ENCODE measurements around the gene NFATC2. TPM values are rescaled to one million over a fixed set of nuclear protein-coding genes. Genes with fewer than 3 reads are reported as not detected.
A peak's percentile ranks its signal among the peaks of the same experiment; 100 is the strongest.

NFATC2 gene
- total RNA-seq, 1 experiment from 2014 or later: 5.0 TPM

- Histone ChIP-seq H3K36me3 (ENCODE audit: control insufficient read depth in 1 of 2, insufficient read depth in 2 of 2, low read length in 2 of 2) (no peaks in the 10 kb centered on the region), H3K4me3 (replicated peaks in 1 of 2; ENCODE audit: low read depth in 1 of 2, low read length in 2 of 2) (peak overlapping the region in 1 of 2 experiments; percentile 16; a peak in 1 of 4 replicates), H2AFZ (ENCODE audit: low read depth, low read length, poor library complexity, severe bottlenecking) (no peak overlapping the region), H3K4me1 (ENCODE audit: control insufficient read depth in 1 of 2, insufficient read depth in 2 of 2, low read length in 2 of 2) (peaks cover 27 to 34% of the 10 kb centered on the region in 2 experiments), H3K9me2 (ENCODE audit: insufficient read depth) (no peaks in the 10 kb centered on the region), H3K4me2 (ENCODE audit: low read length) (peak overlapping the region; percentile 66), H3K9ac (ENCODE audit: low read length) (peak overlapping the region; percentile 23; the same call in 1 of the 2 replicates), H3K9me3 (ENCODE audit: control insufficient read depth in 1 of 2, insufficient read depth in 1 of 2, low read depth in 1 of 2, low read length in 2 of 2) (no peaks in the 10 kb centered on the region), H3K27me3 (ENCODE audit: insufficient read depth, low read length) (no peaks in the 10 kb centered on the region; the same call in 1 of the 2 replicates), H3K79me2 (ENCODE audit: insufficient read depth, low read length) (no peaks in the 10 kb centered on the region), H3K27ac (ENCODE audit: low read depth, low read length) (peak overlapping the region; percentile 62; the same call in 1 of the 2 replicates), H4K20me1 (ENCODE audit: insufficient read depth) (no peaks in the 10 kb centered on the region)
- intact Hi-C loops (cut with micrococcal nuclease): loop anchor here (5.0 kb wide), 1 partner anchor 96 kb away; the partner anchor contains the start of gene NFATC2
- ATAC-seq (peak; percentile 28), DNase-seq (ENCODE audit: low read depth, low spot score) (no peak)
- ChIA-PET POLR2A (no interaction called here), CTCF (no interaction called here), RAD21 (ENCODE audit: low non-redundant PET in 1 of 2, low total read pairs in 2 of 2, uncharacterized antibody in 2 of 2, unreplicated experiment in 2 of 2) (interaction anchor here in 1 of 2 experiments (1.5 kb wide), 1 partner anchor 149 kb away, joined by 5 read pairs; no protein-coding TSS in a partner anchor)
- TF ChIP-seq ZBTB33 (IDR thresholded peaks at IDR 0.05; ENCODE audit: extremely low read depth, insufficient replicate concordance, low read length) (no peak), MAX (IDR thresholded peaks at IDR 0.05) (no peak), CTCF (IDR thresholded peaks at IDR 0.05 in 2 of 3, conservative IDR thresholded peaks at IDR 0.05 in 1 of 3; ENCODE audit: borderline replicate concordance in 1 of 3, insufficient read depth in 1 of 3, low read depth in 2 of 3, low read length in 2 of 3) (no peak), TCF7L2 (IDR thresholded peaks at IDR 0.05; ENCODE audit: borderline replicate concordance, extremely low read depth, insufficient read depth, insufficient read length) (no peak), POLR2AphosphoS5 (IDR thresholded peaks at IDR 0.05; ENCODE audit: low read depth, low read length) (no peak)
- BruUV-seq (replicated peaks): no TSS peak
Measured at GRCh38 chr20:51446230-51446629, 96.3 kb downstream of the NFATC2 start.

Measured in HCT116 (cell line).